DMS153 treated with DMSO at 0.1 percent for 48 hours (cell line): Measurements from ENCODE around the gene KRT34.
"Not testable (repeated sequence)": the region's sequence is repeated elsewhere in the genome, so short reads cannot be mapped to it uniquely, and the experiment has no call there.

Source experiments
- DNase-seq: peaks from one replicate; lab custom pipeline; 2025; ENCODE audit not compliant: unreplicated experiment; lab: John Stamatoyannopoulos, UW

KRT34 gene

GRCh38 chr17:41381943-41382342 is at the start of gene KRT34:
Gene KRT34 (minus strand): TSS chr17:41382306. CDS start chr17:41382246, 60 bp downstream.
- DNase-seq: not testable (repeated sequence)

GRCh38 chr17:41430376-41430775 is 48.3 kb upstream of the KRT34 start:
- DNase-seq: not testable (repeated sequence)

- DNase-seq: no peak
Measured at GRCh38 chr17:41429667-41430066, 47.6 kb upstream of the KRT34 start.

GRCh38 chr17:41428591-41429291 is 46.6 kb upstream of the KRT34 start:
- DNase-seq: no peak

- DNase-seq: no peak
Measured at GRCh38 chr17:41424111-41424635, 42.1 kb upstream of the KRT34 start, which contains the start of gene KRT37. Gene KRT37 (minus strand): TSS chr17:41424585. CDS start chr17:41424523, 62 bp downstream.

- DNase-seq: not testable (repeated sequence)
Measured at GRCh38 chr17:41422586-41422985, 40.5 kb upstream of the KRT34 start.

- DNase-seq: no peak
Measured at GRCh38 chr17:41421617-41422016, 39.5 kb upstream of the KRT34 start.

- no peak for DNase-seq
Measured at GRCh38 chr17:41421116-41421515, 39.0 kb upstream of the KRT34 start.

- no peak for DNase-seq
Measured at GRCh38 chr17:41420134-41420533, 38.0 kb upstream of the KRT34 start.

- DNase-seq: no peak
Measured at GRCh38 chr17:41419716-41420115, 37.6 kb upstream of the KRT34 start.

- DNase-seq: no peak
Measured at GRCh38 chr17:41418116-41418860, 36.2 kb upstream of the KRT34 start.

GRCh38 chr17:41417576-41418015 is 35.5 kb upstream of the KRT34 start:
- no peak for DNase-seq

- DNase-seq: peak; percentile 34
Measured at GRCh38 chr17:41417127-41417526, 35.0 kb upstream of the KRT34 start.

- peak; percentile 60 for DNase-seq
Measured at GRCh38 chr17:41416479-41416878, 34.4 kb upstream of the KRT34 start.

GRCh38 chr17:41415833-41416335 is 33.8 kb upstream of the KRT34 start:
- DNase-seq: no peak

- DNase-seq: no peak
Measured at GRCh38 chr17:41415411-41415810, 33.3 kb upstream of the KRT34 start.

- no peak for DNase-seq
Measured at GRCh38 chr17:41413982-41414381, 31.9 kb upstream of the KRT34 start.

- no peak for DNase-seq
Measured at GRCh38 chr17:41413353-41413957, 31.3 kb upstream of the KRT34 start.

- no peak for DNase-seq
Measured at GRCh38 chr17:41411072-41411840, 29.1 kb upstream of the KRT34 start.

- no peak for DNase-seq
Measured at GRCh38 chr17:41407226-41407625, 25.1 kb upstream of the KRT34 start.

GRCh38 chr17:41406205-41406604 is 24.1 kb upstream of the KRT34 start:
- DNase-seq: no peak
